Measurements from ENCODE around the gene COL16A1. TPM values are rescaled to one million over a fixed set of nuclear protein-coding genes. Genes with fewer than 3 reads are reported as not detected.

The COL16A1 gene
- total RNA-seq, 2 donors from 2014 or later: 7.4 to 9.9 TPM

DNA sequence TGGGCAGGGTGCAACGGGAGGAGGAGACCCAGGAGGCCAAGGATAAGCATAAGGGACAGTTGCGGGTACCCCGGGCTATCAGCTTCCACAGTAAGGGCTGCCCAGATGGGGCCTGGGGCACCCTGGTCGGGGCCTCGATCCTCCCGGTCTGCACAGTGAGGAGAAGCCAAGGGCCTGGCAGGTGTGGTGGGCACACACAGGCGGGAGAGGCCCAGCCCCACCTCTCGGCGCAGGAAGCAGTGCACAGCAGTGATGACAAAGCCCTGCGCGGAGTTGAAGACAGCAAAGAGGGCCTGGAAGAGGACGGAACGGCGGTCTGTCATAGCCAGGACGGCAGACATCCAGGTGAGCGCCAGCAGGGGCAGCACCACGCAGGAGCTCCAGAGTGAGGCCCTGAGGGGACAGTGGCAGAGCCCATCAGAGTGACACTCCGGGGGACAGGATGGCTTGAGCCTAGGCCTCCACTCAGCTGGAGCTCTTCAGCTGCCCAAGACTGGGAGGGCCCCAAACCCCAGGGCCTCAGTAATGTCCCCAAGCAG is 29.0 kb upstream of the COL16A1 start:
- H3K36me3 Mint-ChIP-seq (ENCODE audit: low read depth): no peaks in the 10 kb centered on the region
- no peak overlapping the region for H3K27ac Mint-ChIP-seq
- H3K4me1 Mint-ChIP-seq: no peaks in the 10 kb centered on the region
- Histone ChIP-seq H3K4me1 (ENCODE audit: control insufficient read depth, insufficient read depth, low read length) (no peaks in the 10 kb centered on the region), H3K9me3 (ENCODE audit: control insufficient read depth, low read length) (no peaks in the 10 kb centered on the region), H3K9ac (ENCODE audit: extremely low read depth, low read length, poor library complexity, severe bottlenecking) (no peak overlapping the region), H3K36me3 (ENCODE audit: control insufficient read depth, insufficient read depth, low read length) (no peaks in the 10 kb centered on the region), H3K4me3 (ENCODE audit: low read length) (no peak overlapping the region), H3K27me3 (ENCODE audit: control insufficient read depth, insufficient read depth, low read length, poor library complexity, severe bottlenecking) (no peaks in the 10 kb centered on the region), H3K27ac (ENCODE audit: low read depth, low read length) (no peak overlapping the region)
- TF ChIP-seq, protein P1, sequence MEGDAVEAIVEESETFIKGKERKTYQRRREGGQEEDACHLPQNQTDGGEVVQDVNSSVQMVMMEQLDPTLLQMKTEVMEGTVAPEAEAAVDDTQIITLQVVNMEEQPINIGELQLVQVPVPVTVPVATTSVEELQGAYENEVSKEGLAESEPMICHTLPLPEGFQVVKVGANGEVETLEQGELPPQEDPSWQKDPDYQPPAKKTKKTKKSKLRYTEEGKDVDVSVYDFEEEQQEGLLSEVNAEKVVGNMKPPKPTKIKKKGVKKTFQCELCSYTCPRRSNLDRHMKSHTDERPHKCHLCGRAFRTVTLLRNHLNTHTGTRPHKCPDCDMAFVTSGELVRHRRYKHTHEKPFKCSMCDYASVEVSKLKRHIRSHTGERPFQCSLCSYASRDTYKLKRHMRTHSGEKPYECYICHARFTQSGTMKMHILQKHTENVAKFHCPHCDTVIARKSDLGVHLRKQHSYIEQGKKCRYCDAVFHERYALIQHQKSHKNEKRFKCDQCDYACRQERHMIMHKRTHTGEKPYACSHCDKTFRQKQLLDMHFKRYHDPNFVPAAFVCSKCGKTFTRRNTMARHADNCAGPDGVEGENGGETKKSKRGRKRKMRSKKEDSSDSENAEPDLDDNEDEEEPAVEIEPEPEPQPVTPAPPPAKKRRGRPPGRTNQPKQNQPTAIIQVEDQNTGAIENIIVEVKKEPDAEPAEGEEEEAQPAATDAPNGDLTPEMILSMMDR (conservative IDR thresholded peaks at IDR 0.05): peak; percentile 56
- no peaks in the 10 kb centered on the region for H3K27me3 Mint-ChIP-seq (ENCODE audit: insufficient read depth)
- H3K9me3 Mint-ChIP-seq: no peaks in the 10 kb centered on the region
- DNase-seq: no peak
- WGBS, 2 experiments (ENCODE audit: insufficient coverage in 1 of 2, insufficient read length in 1 of 2): 90 to 97% methylated on average over 12 to 18 of the region's 18 CpGs
- no peak overlapping the region for H3K4me3 Mint-ChIP-seq

DNA sequence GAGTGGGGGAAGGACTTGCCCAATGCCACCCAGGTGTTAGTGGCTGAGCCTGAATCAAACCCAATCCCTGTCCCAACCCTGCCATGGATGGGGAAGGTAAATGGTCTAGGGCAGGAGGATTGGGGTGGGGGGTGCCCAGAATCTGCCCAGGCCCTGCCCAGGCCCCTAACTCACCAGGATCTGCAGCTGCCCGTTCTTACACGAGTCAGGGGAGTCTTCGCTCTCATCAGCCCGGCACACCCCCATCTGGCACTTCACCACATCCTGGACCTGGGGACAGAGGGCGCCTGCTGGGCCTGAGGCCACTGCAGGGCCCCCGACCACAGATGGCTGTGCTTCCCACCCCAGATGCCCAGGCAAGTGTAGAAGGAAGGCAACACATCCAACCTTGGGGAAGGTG is 28.5 kb upstream of the COL16A1 start:
- no peak overlapping the region for H3K9ac ChIP-seq (ENCODE audit: extremely low read depth, low read length, poor library complexity, severe bottlenecking)
- WGBS, 2 experiments (ENCODE audit: insufficient coverage in 1 of 2, insufficient read length in 1 of 2): 89% methylated on average over 6 of the region's 6 CpGs; no CpG with 5 or more reads in 1 of the 2 experiments
- no peaks in the 10 kb centered on the region for H3K27me3 Mint-ChIP-seq (ENCODE audit: insufficient read depth)
- H3K27ac Mint-ChIP-seq: no peak overlapping the region
- H3K4me3 ChIP-seq (ENCODE audit: low read length): no peak overlapping the region
- H3K36me3 Mint-ChIP-seq (ENCODE audit: low read depth): no peaks in the 10 kb centered on the region
- no peaks in the 10 kb centered on the region for H3K9me3 Mint-ChIP-seq
- H3K4me1 Mint-ChIP-seq: no peaks in the 10 kb centered on the region
- TF ChIP-seq, protein P1 (conservative IDR thresholded peaks at IDR 0.05): no peak
- H3K4me3 Mint-ChIP-seq: no peak overlapping the region
- no peaks in the 10 kb centered on the region for H3K9me3 ChIP-seq (ENCODE audit: control insufficient read depth, low read length)
- no peaks in the 10 kb centered on the region for H3K27me3 ChIP-seq (ENCODE audit: control insufficient read depth, insufficient read depth, low read length, poor library complexity, severe bottlenecking)
- H3K27ac ChIP-seq (ENCODE audit: low read depth, low read length): no peak overlapping the region
- no peaks in the 10 kb centered on the region for H3K4me1 ChIP-seq (ENCODE audit: control insufficient read depth, insufficient read depth, low read length)
- no peaks in the 10 kb centered on the region for H3K36me3 ChIP-seq (ENCODE audit: control insufficient read depth, insufficient read depth, low read length)
- no peak for DNase-seq

DNA sequence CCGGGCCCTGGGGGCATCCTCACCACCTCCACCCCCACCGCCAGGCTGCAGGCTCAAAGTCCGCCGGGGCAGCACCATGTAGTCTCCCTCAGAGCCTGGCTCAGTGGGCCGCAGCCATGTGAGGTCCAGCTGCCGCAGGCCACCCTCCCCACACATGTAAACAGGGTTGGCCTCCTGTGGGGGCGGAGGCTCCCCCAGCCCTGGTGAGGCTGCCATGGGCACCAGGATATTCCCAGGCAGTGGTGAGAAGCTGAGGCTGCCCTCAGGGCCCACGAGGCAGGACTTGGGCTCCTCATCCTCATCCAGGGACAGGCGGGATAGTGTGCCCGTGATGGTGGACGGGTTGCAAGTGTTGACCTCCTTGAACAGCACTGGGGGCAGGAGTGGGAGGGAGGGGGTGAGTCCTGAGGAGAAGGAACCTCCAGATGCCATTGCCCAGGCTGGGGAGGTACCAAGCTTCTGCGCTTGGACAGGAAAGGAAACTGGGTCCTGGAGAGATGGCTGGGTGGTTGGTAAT is 27.3 kb upstream of the COL16A1 start:
- no peaks in the 10 kb centered on the region for H3K27me3 Mint-ChIP-seq (ENCODE audit: insufficient read depth)
- Histone ChIP-seq H3K9me3 (ENCODE audit: control insufficient read depth, low read length) (no peaks in the 10 kb centered on the region), H3K9ac (ENCODE audit: extremely low read depth, low read length, poor library complexity, severe bottlenecking) (no peak overlapping the region), H3K36me3 (ENCODE audit: control insufficient read depth, insufficient read depth, low read length) (no peaks in the 10 kb centered on the region), H3K4me1 (ENCODE audit: control insufficient read depth, insufficient read depth, low read length) (no peaks in the 10 kb centered on the region), H3K4me3 (ENCODE audit: low read length) (no peak overlapping the region), H3K27ac (ENCODE audit: low read depth, low read length) (no peak overlapping the region), H3K27me3 (ENCODE audit: control insufficient read depth, insufficient read depth, low read length, poor library complexity, severe bottlenecking) (no peaks in the 10 kb centered on the region)
- DNase-seq: no peak
- H3K4me3 Mint-ChIP-seq: no peak overlapping the region
- no peaks in the 10 kb centered on the region for H3K9me3 Mint-ChIP-seq
- TF ChIP-seq, protein P1 (conservative IDR thresholded peaks at IDR 0.05): no peak
- H3K36me3 Mint-ChIP-seq (ENCODE audit: low read depth): no peaks in the 10 kb centered on the region
- H3K4me1 Mint-ChIP-seq: no peaks in the 10 kb centered on the region
- 93% methylated on average over 5 to 12 of the region's 12 CpGs for WGBS, 2 experiments (ENCODE audit: insufficient coverage in 1 of 2, insufficient read length in 1 of 2)
- H3K27ac Mint-ChIP-seq: no peak overlapping the region

Data from endodermal cell (in vitro differentiated cells).